NCI-H2227 treated with DMSO at 0.1 percent for 48 hours (cell line): ENCODE data around the gene ARSI.

ENCODE experiments used
- DNase-seq: peaks from one replicate; lab custom pipeline; 2025; lab: John Stamatoyannopoulos, UW

Gene ARSI

DNA sequence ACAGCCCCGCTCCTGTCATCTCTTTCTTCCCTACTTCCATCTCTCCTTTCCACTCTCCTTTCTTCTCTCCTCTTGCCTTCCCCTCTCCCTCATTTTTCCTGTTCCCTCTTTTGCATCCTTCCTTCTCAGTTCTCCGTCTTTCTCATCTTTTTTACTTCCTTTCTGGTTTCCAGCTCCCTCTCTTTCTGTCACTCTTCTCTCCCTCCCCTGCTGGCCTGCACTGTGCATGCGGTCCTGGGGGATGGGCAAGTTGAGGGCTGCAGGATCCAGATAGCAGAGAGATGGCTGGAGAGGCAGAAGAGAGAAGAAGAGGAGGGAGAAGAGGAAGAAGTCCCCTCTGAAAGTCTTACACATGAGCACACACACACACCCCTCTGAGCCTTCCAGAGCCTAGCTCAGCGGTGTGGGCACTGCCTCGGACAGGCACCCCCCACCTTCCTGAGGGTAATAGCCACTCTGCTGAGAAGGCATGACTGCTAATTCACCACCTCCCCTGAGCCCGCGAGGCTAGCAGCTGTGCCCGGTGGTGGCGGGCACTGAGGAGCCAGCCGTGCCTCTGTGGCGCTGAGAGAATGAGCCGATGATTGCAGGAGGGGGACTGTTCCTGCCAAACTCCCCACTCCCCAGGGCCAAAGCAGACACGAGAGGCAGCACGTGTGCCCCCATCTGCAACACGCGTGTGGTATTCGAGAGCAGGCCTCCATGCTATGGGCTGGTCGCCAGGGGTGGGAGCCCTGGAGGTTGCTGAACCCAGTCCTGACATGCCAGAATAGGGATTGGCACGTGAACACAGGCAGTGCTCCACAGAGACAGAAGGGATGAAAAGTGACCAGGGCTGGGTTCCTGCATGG, 9.4 kb downstream of the ARSI start:
- DNase-seq, result no peak

DNA sequence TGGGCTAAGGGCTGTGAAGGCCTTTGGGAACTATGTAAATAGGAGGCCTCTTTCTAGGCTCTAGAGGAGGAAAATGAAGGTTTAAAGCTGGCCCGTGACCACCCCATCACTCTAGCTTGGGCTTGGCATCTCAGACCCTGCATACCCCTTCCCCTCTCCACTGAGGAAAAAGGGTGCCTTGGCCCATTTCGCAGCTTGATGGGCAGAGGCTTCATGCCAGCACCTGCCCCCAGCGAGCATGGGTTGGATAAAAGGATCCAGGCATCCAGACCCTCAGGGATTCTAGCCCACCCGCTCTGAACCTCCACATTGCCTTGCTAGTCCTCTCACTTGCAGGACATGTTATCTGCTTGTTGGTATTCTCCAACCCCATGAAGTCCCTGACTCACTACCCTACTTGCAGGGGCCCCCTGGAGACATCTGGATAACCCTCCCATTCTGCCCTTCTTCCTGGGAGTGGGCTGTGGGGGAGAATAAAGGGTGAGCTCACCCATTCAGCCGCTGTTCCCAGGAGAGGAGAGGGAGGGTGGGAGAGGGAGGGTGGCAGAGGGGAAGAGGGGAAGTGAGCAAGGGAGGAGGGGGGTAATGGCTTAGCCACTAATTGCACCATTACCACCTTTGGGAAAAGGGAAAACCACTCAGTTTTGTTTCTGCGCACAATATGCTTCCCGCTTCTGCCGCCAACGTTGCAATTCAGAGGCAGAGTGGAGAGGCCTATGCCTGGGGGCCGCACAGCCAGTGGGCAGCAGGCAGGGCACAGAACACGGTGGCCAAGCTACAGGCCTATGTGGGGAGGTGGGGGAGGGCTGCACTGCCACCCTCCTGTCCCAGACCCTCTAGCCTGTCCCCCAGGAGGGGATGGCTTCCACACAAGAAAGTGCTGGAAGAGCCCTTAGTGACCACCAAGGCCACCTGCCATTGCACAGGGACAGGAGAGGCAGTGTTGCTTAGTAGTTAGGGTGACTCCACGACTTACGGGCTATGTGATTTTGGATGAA, 11.0 kb downstream of the ARSI start:
- DNase-seq, result no peak

DNA sequence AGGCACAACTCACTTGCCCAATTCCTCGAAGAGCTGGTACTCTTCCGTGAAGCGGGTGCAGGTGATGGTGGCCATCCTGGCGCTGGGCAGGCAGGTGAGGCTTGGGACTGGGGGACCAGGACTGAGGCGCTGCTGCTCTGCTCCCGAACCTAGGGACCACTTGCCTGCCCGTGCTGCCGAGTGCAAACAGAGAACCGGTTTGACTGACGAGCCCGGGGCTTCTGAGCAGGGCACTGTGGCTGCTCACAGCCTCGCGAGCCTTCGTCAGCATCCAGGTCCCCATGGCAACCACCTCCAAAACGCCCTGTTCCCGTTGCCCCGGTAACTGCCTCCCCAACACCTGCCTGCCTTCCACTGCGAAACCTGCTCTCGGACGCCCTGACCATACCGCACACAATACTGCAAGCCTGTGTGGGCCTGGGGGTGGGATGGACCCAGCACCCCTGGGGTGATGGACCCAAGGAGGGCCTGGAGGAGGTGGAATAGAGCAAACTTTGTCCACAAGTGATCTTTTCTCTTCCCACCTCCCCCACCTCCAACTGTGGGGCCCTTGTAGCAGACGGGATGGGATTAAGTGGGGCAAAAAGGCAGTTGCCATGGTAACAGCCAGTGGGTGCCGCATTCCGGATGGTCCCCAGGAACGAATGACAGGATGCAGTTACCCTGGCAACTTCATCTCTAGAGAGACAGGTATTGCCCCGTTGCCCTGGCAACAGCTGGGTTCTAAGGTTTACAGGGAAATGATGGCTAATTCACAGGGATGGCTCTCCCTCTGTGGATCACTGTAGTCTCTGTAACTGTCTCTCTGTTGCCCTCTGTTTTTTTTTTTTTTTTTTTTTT, 12.9 kb downstream of the ARSI start, which contains the start of gene CAMK2A:
Gene CAMK2A (minus strand): TSS at position 223 of the 840 bp plus-strand sequence. CDS start 148 bp downstream, at position 75.
- DNase-seq, result peak; percentile 44

DNA sequence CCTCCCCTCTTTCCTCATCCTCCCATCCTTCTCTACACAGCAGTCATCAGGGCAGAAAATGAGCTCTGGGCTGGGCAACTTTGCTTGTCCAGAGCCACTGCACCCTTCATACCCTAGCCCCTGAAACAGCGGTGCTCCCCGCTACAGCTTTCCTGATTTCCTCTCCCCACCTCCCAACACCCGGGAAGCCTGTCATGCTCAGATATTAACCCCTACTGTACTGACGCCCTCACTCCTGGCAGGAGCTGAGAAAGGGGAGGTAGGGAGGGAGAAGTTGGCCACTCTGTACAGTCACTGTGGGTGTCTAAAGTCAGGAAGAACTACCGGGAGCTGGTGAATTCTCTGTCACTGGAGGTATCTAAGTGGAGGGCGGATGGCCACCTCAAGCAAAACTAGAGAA, 13.9 kb downstream of the ARSI start:
- DNase-seq, result no peak

DNA sequence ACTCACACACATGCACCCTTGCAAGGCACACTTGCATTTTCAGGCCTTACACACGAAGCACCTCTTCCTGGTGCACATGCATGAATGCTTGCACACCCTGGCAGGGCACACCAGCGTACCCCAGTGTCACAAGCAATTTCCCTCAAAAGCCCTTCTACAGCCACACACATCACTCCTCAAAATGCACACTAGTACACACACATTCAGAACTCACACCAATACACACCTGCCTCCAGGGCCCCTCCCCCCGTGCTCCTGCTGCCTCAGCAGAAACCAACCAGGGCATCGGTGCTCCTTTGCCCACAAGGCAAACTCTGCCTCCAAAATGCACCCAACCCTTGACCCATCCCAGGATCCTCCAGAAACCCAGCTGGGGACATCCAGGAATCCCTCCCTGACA, 14.3 kb downstream of the ARSI start:
- no peak for DNase-seq

DNA sequence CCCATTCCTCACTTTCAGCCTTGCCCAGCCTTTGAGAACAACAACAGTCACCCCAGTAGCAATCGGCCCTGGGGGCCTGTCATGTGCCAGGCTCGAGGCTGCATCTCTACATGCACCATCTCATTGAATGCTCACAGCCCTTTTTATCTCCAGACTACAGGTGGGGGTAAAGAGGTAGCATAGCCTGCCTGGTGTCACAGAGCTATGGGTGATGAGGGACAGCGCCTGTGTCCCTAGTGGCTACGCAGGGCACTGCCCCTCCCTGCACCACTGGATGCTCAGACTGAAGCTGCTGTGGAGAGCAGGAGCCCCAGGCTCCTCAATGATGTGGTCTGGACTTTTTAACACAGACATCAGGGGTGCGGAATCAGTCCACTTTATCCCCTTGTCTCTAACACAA, 15.9 kb downstream of the ARSI start:
- DNase-seq, result no peak

DNA sequence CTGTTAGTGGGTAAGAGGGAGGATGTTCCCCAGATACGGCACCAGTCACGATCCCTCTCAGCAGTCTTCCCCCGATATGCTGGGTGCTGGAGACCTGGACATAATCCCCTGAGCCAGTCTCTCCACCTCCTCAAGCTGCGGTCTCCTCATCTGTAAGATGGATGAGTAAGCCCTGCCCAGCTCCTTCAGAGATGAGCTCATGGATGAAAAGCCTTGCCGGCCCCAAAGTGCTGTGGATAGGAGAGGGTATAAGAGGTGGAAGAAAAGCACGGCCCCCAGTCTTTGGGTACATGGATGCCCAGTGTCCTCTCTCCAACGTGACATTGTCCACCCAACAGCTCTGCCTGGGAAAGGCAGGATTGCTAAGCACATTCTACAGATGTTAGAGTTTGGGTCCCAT, 17.6 kb downstream of the ARSI start:
- no peak for DNase-seq

DNA sequence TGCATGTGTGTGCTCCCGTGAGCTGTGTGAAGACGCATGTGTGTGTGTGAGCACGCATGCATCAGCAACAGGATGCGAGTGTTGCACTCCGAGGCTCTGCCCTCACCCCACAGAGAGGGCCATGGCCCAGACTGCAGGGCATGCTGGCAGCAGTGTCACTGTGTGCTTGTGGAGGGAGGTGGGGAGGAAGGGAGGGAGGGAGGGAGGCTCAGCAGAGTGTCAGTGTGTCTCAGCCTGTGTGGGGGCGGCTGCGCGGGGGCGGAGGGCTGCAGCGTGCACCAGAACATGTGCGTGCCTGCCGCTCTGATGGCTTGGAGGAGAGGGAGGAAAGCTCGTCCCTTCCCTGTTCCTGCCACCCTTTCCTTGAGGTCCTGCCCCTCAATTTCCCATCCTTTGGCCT, 18.4 kb downstream of the ARSI start:
- DNase-seq, result no peak

DNA sequence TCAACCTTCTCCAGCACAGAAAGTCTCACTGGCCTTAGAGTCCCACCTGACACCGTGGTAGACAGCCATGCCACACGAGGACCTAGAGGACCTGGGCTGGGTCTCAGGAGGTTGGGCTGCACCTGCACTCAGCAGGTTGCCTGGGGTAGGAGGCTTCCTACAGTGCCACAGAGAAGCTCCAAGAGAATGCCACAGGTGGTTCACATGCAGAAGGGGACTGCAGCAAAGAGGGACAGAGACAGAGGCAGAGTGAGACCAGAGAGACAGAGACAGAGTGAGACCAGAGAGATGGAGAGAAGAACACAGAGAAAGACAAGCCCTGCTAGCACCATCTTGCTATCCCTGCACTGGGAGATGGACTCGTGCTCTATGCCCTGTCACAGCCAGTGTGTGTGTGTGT, 18.8 kb downstream of the ARSI start:
- DNase-seq, result no peak

DNA sequence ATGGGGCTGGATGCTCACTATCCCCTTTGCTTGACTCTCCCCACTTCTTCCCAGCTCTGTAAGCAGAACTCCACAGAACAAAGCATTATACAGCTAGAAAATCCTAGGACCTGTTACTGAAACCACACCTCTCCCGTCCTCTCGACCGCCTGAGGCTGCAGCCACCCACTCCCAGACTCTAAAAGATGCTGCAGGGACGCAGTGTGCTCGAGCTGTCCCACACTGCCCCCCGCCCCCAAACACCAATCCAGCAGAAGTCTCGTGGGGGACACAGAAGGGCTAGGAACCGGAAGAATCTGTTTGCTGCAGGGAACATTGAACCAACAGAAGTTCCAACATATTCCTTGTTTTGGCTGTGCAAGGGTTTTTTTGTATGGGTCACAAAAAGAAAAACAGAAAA, 20.7 kb downstream of the ARSI start:
- no peak for DNase-seq

DNA sequence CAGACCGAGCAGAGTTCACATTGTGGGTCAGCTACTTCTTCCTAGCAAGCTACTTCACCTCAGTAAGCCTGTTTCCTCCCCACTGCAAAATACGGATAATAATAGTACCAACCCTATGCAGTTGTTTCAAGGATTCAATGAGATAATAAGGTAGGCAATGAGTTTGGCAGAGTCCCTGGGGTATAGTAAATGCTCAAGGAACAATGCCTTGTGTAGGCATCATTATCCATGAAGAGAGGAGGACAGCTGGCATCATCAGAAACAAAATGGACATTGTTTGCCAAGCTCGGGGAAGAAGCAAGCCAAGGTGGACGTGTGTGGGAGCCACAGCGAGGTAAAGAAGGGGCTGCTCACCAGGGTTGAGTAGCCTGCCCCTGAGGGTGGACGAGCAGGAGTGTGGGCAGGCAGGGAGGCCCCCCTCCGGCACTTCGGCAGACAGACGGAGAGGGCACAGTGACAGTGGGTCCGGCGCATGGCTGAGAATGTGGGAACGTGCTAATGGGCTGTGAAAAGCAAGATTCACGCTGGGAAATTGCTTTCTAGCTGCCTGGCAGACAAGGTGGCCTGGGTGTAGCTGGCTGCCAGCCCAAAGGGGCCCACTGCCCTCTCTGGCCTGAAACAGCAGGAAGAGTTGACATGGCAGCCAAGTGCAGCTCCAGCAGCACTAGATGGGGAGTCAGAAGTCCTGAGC, 23.2 kb downstream of the ARSI start:
- no peak for DNase-seq

DNA sequence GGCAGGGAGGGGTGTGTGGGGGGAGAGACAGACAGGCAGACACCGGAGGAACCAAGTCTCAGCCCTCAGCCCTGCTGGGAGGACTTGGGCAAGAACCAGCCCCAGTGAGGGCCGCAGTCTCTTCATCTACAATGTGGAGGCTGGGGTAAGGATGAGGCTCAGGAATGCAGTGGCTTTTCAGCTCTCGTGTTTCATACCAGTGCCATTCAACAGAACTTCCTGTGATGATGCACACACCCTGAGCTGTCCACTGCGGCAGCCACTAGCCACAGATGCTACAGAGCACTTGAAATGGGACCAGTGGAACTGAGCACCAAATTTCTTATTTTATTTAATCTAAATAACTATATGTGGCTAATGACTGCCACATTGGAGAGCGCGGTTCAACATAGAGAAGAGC, 23.8 kb downstream of the ARSI start:
- DNase-seq, result no peak

DNA sequence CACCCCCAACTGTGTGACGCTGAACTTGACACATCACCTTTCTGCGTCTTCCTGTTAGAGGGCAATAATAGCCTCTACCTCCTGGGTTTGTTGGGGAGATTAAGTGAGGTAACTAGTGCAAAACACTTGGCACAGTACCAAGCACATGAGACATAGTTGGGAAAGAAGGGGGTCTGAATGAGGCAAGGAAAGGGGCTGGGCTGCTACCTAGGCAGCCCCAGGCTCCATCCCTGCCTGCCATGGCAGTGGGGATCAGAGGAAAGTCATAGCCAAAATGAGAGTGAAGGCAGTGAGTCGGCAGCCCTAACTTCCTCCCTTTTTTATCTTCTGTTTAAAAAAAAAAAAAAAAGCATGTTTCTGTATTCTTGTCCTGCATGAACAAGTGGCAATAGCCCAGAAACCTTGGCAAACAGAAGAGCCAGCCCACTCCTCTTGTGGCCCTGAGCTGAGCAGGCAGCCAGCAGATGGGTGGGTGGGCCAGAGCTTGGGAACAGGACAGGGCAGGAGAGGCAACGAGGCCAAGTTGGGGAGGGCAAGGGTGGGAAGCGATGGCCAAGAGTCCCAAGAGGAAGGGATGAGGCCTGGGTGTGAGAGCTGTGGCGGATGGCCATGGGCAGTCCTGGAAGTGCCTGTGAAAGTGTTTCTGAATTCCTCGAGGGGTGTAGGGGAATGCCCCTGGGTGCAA, 24.5 kb downstream of the ARSI start:
- DNase-seq, result no peak

DNA sequence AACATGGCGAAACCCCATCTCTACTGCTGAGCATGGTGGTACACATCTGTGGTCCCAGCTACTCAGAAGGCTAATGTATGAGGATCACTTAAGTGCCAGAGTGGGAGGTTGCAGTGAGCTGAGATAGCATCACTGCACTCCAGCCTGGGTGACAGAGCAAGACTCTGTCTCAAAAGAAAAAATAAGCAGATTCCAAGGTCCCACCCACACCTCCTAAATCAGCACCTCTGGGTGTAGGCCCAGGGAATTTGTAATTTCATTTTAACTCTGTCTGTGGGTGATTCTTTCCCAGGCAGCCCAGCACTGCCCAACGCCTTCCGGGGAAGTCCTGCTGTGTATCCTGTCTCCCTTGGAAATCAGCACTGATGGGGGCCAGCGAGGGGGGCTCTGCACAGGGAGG, 25.7 kb downstream of the ARSI start:
- no peak for DNase-seq

DNA sequence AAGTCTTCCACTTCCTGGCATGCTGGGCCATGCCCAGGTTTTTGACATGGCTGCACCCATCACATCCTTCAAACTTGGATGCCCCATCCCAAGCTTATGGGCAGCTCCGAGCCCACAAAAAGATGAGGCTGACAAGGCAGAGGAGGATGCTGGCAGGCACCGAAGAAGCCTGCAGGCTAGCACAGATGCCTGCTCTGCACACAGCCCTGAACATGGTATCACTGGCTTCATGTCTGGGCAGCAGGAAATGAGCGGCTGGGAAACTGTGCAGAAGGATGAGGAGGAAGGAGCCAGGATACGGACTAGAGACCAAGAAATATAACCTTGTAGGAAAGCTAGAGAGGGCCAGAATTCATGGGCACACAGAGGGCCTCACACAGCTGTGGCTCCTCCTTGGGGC, 27.9 kb downstream of the ARSI start:
- DNase-seq, result no peak

DNA sequence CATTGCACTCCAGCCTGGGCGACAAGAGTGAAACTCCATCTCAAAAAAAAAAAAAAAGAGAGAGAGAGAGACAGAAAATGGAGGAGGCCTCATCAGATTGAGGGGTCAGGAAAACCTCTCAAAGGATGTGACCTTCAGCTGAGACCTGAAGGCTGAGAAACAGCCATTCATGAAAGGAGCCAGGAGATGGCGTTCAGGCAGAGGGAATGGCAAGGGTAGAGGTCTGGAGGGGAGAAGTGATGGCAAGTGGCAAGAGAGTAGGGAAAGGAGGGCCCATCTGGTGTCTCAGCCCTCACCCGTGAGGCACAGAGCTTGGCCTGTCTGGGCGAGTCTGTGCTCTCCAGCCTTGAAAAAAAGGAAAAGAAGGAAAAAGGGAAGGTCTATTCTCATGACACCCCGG, 30.2 kb downstream of the ARSI start:
- no peak for DNase-seq

DNA sequence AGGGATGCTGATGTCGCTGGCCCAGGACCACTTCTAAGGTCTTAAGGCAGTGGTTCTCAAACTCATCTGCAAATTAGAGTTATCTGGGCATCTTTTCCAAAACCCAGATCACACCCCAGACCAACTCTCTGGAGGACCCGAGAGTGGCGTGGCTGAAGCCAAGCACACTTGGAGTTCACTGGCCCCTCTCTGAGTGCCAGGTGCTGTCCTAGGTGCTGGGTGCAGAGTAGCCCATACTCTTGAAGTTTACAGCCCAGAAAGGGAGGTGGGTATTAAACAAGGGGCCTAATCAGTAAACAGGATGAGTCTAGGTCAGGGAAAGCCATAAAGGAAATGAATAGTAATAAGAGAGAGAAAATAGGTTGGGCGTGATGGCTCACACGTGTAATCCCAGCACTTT, 30.8 kb downstream of the ARSI start:
- DNase-seq, result no peak

DNA sequence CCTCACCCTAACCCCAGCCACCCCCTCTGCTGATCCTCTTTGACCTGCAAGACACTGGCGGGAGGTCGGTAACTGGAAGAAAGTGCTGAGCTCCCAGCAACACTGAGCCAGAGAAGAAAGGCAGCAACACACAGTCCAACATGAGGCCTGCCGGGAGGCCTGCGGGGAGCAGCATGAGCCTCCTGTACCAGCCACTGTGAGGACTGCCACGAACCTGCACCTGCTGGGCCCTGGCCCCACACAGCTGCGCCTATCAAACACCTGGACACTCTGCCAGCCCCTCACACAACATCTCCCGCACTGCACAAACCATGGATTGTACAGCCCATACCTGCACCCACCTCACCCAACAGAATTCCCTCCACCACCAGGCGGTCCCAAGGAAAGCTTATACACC, 31.4 kb downstream of the ARSI start:
- no peak for DNase-seq

DNA sequence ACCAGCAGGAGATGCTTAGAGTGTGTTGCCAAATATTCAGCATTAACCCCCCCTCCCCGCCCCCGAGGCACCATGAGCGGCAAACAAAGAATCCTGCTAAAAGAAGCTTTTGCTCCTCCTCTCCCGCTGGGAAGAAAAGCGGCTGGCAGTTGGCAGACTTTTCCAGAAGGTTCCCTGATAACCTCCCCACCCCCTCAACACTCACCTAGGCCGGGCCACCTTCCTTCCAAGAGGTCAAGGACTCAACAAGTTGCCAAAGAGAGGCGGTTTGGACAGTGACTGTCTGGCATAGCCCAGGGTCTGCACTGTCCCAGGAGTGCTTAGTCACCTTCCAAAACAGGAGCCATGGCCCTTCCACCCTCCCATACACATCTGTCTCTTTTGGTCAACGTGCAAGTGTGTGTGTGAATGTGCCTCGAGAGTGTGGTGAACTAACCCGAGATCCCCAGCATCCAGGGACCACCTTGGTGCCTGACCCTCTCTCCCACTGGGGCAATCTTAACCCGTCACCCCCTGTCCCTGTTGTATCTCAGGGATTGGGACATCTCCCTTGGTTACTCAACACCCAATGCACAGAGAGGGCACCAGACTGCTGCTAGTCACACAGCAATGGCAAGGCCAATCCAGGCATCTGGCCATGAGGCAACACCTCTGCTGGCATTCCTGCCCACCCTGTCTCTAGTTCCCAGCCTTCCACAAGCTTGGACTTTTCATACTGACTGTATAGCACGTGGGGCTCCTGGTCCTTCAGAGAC, 32.0 kb downstream of the ARSI start:
- DNase-seq, result no peak

DNA sequence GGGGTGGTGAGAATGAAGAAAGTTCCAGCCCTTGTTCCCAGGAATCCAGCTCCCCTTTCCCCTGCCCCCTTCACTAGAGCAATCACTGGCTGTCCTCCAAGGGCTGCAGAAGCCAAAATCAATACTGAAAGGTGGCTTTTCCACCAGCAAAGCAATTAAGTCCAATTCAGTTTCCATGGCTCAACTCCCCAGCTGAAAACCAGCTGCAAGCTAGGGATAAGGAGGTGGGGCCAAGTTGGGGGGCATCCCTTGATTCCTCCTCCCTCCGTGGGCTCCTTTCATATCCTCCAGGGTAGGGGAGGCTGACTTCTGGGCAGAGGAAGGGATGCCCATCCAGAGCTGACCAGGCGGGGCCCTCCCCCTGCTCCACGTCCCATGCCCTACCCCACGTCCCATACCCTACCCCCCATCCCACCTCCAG, 35.8 kb downstream of the ARSI start:
- peak; percentile 29 for DNase-seq
